NCI-H1930 (cell line): ENCODE measurements around the gene CDON.
"Not testable (repeated sequence)": the region's sequence is repeated elsewhere in the genome, so short reads cannot be mapped to it uniquely, and the experiment has no call there.

Experiments used
- DNase-seq, 2 experiments: peaks; one replicate each; lab custom pipeline; 2025; lab: John Stamatoyannopoulos, UW

Gene CDON

DNA sequence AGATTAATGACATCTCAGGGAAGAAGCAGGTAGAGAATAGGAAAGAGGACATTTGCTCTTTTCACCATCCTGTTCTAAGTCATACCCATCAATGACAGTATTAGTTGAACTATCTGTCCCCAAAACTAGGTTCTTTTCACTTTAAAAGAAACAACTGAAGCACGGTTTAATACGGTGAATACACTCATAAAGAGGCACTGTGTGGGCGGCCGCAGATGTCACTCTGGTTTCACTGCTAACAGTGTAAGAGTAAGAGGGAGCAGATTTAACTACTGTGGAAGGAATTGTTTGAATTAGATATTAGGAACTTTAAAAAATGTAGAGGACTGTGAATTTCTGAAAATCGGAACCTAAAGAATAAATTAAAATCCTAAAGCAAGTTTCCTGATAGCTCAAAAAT is 67.4 kb downstream of the CDON start:
- no peak for DNase-seq

DNA sequence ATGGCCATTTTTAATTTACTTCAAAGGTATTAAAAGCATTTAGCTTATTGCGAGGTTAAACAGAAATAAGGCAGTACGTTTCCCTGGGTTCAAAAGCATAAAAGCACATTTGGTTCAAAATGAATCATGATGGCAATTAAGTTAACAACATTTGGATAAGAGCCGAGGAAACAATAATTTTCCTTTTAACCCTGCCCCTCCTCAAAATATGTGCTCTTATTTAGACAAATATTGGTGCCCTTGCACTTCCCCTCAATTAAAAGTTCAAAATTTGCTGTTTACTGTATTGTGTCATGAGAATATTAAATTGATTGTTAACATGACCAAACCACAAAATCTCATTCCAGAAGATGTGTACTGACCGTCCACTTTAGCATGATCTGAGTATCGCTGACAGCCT is 68.2 kb downstream of the CDON start:
- DNase-seq: no peak

DNA sequence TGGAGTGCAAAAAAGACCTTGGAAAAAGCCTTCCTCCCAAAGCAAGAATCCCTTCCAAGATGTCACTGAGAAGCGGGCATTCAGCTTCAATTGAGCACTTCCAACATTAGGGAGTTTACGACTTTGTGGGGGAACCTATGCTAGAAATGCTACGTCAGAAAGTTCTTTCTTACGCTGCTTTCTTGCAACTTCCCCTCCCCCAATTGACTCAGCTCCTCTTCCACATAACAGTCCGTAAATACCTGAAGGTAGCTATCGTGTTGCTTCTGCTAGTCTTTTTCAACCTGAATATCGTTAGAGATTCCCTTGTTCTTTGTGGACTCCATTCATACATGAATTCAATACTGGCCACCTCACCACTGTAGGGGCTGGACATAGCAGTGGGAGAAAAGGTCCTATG is 69.8 kb downstream of the CDON start:
- DNase-seq: no peak

DNA sequence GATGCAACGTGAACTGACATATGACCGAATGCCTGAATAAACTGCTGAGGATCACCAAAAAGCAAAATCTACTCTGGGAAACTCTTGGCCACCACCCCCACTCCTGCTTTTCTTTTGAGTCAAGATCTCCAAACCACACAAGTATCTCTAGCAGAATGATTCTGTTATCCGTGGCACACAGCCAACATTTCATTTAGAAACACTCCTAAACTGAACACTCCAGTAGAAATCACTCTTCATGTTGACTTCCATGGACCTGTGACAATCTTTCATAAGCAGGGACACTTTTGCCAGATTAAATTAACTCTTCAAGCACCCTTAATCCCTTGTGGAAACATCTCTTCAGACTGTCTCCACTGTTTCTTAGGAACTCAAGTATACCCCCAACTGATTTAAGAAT is 72.4 kb downstream of the CDON start:
- no peak for DNase-seq

DNA sequence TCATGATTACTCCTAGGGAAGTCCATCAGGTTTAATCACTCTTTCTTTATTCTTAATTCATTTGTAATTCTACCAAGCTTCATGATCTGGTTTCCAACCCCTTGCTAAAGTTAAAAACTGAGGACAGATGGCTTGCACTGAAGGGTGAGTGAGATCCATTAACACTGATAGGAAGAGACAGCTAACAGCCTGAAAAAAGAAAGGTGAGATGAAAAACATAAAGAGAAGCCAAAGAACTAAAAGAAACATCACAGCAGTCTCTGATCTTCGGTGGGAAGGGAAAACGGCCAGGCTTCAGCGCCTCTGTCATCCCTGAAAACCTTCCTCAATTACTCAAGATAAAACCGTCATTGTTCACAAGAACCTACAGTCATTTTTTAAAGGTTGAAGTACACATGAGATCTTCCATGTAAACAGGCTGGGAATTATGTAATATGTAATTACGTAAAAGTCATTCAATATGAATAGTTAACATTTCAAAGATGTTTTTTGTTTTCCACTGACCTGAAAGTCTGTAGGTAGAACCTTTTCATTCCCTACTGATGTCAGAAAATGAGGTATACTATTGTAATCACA is 75.5 kb downstream of the CDON start:
- no peak for DNase-seq

DNA sequence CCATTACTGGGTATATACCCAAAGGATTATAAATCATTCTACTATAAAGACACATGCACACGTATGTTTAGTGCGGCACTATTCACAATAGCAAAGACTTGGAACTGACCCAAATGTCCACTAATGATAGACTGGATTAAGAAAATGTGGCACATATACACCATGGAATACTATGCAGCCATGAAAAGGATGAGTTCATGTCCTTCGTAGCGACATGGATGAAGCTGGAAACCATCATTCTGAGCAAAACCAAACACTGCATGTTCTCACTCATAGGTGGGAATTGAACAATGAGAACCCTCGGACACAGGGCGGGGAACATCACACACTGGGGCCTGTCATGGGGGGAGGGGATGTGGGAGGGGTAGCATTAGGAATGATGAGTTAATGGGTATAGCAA is 76.7 kb downstream of the CDON start:
- DNase-seq: not testable (repeated sequence)

DNA sequence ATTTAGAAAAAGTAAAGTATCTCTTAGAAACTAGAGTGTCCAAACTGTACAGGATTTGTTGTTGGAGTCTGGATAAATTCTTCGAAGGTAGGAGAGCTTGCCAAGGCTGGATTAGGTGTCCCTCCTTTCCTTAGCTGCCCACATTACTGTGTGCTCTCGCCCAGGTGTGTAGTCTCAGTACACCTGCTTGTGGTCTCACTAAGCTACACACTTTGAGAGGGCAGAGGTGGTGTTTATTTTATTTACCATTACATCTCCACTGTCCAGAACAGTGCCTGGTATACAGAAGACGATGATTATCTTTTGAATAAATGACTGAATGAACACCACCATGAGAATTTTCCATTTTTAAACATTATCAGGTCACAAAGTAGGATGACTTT is 80.3 kb downstream of the CDON start:
- no peak for DNase-seq

DNA sequence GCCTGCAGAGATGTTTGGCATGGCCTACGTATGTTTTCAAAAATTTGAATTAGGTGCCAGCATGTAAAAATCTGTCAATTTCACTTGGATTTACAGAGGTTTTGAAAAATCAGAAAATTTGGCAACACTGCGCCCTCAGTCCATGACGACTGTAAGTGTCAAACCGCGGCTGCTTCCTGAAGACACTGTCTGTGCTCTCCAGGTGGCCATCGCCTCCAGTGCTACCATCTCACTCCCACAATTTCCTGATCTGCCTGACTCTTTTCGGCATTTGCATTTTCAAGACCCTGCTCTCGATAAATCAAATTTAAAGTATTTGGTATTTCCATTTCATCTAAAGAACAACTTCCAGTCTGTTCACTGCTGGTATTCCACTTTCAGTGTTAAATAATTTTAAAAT is 82.2 kb downstream of the CDON start:
- no peak for DNase-seq

DNA sequence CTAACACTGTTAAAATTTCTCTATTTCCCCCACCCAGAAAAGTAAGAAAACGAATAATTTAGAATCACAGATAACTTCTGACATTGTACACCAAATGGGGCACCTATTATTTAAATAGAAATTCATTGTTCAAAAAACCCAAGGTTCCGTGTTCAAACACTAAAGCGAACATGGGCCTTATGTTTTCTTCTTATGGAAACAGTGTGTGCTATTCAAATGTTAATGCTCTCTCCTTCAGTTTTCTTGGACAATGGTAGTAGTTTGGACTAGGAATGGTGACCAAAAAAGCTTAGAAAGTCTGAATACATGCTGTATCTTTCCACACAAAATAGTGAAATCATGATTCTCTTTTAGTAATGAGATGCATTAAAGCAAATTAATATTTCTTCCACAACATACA is 83.2 kb downstream of the CDON start:
- DNase-seq: no peak

DNA sequence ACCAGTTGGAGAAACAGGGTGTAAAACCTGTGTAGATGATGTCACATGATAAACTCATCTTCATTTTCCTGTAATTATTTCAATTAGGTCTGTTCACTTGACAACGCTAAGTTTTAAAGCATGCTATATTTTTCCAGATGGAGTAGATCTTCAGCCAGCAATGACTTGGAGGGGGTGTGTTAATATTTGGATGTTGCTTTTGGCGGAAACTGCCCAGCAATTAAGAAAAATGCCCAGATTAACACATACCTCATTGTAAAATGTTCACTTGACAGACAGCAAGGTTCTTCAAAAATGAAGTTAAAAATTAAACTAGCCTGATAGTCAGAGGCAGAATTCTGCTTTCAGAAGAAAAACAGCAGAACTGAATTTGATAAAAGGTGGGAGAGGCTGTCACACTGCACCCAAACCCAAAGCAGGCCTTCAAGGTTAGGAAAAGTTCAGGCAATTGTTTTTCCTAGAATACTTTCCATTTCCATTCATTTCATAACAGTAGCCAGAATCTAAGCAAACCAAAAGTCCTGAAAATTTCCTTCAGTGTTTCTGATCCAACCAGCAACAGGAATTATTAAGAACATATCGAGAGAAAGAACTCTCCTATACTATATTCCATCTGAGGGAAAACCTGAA is 83.8 kb downstream of the CDON start:
- no peak for DNase-seq

DNA sequence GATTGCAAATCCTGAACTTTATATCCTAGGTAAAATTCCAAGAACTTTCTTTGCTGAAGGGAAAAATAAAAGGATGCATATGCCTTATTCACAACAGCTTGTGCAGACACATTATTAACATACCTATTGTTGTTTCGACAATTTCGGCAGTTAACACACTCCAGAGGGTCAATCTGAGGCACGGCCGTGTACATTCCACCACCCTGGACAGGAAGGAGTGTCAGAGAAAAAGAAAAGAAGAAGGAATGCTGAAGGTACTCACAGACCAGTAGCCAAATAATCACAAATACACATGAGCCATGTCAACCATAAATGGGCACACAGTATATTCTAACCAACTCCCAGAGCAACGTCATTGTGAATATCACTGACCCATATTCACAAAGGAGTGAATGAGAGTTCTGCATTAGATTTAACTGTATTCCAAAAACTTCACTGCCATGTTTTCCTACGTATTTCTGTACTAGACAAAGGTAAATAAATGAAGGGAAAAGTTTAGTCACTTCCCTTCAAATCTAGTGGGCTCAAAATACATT is 84.4 kb downstream of the CDON start:
- DNase-seq: no peak

DNA sequence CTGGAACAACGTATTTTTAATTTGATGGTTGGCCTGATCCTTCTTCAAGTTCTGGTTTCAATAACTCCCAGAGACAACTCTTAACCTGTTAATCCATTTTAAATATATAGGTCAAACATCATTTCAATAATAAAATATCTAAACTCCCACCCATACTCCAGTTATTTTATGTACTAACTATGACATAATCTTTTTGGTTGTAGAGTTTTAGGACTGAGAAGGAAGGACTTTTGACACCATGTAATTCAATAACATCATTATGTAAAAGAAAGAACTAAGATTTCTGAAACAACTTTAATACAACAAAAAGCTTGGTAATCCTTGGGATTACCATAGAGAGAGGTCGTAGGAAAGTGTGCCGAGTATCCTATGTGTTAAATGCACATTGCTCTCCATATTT is 85.3 kb downstream of the CDON start:
- DNase-seq: no peak

DNA sequence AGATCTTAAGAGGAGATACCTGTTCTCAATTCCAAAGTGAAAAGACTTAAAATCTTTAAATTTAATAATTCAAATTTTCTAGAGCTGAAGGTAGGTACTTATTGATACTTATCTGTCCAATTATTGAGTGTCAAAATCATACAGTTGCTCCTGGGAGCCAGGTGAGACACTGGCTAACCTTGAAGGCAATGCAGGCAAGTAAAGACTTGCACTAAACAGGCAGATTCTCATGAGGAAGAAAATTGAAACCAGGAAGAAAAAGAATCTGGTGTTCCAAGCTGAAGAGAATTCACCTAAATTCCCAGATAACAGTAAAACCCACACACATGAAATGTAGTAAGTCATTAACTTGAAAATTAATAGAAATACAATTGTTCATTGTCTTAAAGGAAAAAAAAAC is 86.5 kb downstream of the CDON start:
- DNase-seq: no peak

DNA sequence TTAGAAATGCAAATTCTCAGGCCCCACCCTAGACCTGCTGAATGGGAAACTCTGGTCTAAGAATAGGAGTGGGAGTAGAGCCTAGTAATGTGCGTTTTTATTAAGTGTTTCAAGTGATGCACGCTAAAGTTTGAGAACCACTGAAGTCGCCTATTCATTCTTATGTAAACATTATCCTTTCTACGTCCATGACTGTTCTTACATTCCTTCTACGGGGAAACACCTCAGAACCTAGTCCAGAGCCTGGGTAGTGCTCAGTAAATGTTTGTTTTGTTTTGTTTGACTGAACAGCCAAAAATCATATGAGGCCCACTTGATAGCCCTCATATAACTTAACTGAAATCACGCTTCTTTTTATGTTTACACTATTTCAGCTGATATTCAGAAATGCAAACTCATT is 87.0 kb downstream of the CDON start:
- DNase-seq: no peak

DNA sequence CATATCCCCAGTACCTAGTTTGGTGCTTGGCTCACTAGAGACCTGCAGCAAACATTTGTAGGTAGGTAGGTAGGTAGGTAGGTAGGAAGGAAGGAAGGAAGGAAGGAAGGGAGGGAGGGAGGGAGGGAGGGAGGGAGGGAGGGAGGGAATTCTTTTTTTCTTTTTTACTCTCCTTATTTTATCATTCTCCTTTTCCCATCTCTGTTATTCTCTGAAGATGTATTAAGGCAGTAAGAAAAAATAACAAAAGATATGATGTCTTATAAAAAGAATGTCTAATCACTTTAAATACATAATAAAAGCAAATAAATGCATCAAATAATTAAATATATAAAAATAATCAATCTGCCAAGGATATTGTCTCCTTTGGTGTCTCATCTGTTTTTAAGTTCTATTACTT is 88.4 kb downstream of the CDON start:
- DNase-seq: no peak

DNA sequence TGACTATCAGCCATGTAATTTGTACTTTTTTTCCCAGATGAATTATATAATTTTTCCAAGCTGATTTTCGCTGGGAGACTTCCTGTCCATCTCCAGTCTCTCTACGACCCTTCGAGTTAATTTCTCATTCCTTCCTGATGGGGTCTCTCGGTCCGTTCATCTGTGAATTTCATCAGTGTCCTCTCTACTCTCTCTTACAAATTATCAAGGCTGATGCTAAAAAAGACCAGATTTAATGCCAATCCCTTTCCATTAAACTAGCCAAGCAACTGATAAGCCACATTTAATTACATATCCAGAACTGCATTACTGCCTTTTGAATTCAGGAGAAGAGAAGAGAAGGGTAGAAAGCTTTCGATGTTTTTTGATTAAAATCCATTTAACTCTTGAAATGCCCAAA is 91.0 kb downstream of the CDON start:
- DNase-seq: no peak

DNA sequence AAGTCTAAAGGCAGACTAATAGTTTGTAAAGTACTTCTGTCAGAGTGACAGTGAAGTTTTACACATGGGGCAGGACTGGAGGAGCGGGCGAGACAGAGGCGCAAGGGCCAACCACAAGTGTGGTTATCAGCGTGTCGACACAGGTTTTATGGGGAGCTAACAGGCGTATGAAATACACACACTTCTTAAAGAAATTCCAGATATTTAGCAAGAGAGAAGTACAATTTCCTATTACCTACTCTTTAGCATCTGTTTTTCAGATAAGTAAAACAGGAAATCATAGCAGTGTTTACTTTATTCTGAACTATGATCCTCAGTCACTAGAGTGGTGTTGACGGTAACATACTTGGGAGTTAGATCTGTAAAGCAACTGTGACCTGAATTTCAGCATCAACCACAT is 94.3 kb downstream of the CDON start:
- DNase-seq: no peak

DNA sequence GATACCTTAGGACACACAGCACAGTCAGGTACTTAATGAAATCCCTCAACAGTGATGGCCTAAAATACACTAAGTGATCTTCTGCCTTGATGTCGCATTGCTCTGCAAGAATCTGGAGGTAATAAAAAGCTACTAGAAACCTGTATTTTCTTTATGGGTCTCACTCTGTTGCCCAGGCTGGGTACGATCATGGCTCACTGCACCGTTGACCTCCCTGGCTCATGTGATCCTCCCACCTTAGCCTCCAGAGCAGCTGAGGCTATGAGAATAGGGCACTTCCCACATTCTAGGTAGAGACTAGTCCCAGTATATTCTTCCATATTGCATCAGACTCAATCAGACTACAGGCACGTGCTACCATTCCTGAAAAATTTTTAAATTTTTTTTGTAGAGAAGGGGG is 95.2 kb downstream of the CDON start:
- no peak for DNase-seq

DNA sequence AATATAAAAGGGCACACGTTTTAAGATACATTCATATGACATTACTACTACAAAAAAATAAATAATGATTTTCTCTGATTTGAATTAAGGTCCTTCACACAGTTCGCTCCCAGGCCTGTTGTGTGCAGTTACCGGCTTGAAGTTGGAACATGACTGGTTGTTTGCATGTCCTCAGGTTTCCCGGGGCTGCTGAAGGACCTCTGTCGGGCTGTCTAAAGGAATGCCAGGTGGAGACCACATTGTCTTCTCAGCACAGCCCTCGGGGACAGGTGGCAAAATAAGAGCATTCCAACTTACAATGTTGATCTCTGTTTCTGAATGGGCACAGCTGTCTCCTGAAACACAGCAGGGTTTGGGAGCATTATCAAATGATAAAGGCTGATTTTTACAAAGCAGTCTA is 101.9 kb downstream of the CDON start:
- no peak for DNase-seq

DNA sequence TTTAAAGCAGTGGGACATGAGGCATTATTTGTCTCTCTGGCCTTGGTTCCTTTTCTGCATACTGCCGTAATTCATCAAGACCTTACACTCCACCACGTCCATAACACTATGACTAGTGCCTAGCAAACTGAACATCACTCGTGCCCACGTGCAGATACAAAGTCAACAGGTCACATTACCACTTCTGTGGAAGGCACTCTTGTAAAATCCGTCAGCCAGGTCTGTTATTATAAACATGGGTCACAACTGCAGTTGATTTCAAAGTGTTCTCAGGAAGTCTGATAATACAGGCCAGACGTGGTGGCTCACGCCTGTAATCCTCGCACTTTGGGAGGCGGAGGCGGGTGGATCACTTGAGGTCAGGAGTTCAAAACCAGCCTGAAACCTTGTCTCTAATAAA is 102.7 kb downstream of the CDON start:
- no peak for DNase-seq

DNA sequence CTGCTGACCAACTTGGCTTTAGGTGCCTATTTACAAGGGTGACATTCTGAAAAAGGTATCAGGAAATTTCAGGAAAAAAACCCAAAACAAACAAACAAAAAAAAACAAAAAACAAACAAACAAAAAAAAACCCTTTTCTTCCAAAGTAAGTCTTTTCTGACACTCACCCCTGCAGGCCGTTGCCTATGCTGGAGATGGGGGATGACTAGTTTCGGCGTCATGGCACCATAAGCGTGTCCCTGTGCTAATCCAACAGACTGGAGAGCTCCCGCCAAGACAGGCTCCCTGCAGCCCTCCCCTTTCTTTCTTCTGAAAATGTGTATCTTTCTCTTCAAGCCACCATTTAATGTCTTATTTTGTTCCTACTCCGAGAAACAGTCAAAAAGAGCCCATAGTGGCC is 103.2 kb downstream of the CDON start:
- no peak for DNase-seq

DNA sequence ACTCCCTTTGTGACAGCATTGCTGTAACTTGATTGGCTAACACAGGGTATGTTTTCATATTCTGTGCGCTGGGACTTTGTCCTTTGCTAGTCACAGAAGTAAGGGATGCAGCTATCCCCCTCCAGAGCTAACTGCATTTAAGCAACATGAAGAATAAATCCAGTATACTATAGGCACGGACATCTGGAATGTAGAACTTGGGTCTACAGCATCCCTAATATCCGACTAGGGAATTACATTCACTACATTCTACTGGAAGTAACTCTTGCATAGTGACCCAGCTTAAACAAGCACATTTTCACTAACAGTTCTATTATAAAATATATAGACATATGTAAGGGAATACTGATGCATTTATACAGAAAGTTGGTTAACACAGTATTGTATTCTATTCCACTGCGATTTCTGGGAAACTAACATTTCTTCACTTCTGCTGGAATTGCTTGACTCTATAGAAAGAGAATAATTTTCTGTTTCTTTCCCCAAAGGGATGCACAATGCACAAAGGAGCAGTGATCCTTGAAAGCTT is 103.7 kb downstream of the CDON start:
- DNase-seq: no peak

DNA sequence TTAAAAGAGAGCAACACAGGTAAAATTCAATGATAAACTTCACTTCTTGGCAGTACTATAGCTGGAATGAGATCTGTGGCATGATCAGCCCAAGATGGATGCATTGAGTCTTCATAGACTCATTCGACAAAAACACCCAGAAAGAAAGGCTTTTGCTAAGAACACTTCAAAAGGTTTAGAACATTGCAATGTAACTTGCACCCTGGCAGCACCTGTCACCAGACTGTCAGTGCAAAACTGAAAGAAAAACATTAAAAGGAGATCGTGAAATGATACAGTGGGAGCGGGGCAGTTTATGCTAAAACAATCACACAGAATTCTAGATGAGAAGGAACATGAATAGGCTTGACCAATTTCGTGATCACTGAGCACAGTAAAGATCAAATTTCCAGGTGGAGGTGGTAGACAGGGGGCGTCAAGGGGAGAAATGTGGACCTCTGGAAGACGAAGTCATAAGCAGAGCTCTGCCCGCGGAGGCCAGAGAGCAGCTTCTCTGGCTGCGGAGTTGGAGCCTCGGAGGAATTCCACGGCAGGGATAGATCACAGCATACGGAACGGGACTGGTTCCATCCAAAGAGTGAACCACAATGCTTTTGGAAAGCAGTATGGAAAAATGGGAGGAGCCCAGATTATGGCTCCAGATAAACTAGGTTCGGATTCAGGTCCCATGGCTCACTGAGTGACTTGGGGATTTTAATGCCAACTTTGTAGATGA is 104.9 kb downstream of the CDON start:
- DNase-seq: no peak
